ENCODE data around the gene EFL1. TPM values are rescaled to one million over a fixed set of nuclear protein-coding genes. Genes with fewer than 3 reads are reported as not detected.
"Not testable (repeated sequence)": the region's sequence is repeated elsewhere in the genome, so short reads cannot be mapped to it uniquely, and the experiment has no call there.

Gene EFL1
- total RNA-seq (1 to 10 TPM; 4.9 to 9.7 (median 7.4) TPM), polyA plus RNA-seq (1 to 10 TPM; 2.3 to 4.4 TPM)

DNA sequence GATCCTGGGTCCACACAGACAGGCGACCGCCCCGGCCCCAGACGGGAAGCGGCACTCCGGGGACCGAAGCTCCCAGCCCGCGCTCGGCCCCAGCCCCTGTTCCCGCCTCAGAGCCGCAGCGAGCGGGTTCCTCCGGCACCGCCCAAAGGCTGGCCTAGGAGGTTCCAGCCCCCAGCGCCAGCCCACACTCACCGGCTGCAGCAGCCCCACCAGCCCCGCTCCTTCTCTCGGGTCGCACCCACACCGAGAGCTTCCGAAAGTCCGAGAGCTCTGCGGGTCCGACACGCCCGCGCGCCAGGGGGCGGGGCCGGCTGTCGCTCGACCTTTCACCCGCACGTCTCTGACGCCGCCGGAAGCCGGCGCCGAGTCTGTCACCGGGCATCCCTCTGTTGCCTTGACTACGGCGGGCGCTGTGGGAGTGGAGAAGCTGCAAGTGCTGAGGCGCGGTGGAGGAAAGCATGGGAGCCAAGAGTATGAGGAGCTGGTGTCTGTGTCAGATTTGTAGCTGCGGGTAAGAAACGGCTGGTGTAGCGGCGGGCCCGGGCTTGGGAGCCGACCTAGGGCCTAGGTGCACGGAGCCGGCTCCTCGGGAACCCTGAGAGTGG lies at the start of gene EFL1, which contains the start of gene SAXO2:
Gene EFL1, minus strand, starts transcription at position 313 of the 605 bp plus-strand sequence. CDS start 956 bp downstream, outside the sequence.
Gene SAXO2, plus strand, starts transcription at position 397 of the 605 bp plus-strand sequence. Its CDS starts 62 bp downstream, at position 459.
- H3K4me3 ChIP-seq, result peak within 1 kb of the TSS; percentile 62 to 94 (median 80)
- peaks cover 0 to 8% (median 0%) of the 10 kb centered on the region in 3 donors for H3K36me3 ChIP-seq
- ATAC-seq (peak; percentile 96 to 99 (median 98)), FAIRE-seq (no peak), DNase-seq (peak; percentile 87 to 97 (median 92))
- peaks cover 7 to 9% (median 7%) of the 10 kb centered on the region in 3 donors for H3K4me1 ChIP-seq
- no peaks in the 10 kb centered on the region for H3K27me3 ChIP-seq
- H3K9me3 ChIP-seq, result no peaks in the 10 kb centered on the region
- TF ChIP-seq, protein P1, sequence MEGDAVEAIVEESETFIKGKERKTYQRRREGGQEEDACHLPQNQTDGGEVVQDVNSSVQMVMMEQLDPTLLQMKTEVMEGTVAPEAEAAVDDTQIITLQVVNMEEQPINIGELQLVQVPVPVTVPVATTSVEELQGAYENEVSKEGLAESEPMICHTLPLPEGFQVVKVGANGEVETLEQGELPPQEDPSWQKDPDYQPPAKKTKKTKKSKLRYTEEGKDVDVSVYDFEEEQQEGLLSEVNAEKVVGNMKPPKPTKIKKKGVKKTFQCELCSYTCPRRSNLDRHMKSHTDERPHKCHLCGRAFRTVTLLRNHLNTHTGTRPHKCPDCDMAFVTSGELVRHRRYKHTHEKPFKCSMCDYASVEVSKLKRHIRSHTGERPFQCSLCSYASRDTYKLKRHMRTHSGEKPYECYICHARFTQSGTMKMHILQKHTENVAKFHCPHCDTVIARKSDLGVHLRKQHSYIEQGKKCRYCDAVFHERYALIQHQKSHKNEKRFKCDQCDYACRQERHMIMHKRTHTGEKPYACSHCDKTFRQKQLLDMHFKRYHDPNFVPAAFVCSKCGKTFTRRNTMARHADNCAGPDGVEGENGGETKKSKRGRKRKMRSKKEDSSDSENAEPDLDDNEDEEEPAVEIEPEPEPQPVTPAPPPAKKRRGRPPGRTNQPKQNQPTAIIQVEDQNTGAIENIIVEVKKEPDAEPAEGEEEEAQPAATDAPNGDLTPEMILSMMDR (IDR thresholded peaks at IDR 0.05), result no peak
- intact Hi-C loops (cut with DNase I), result no loop called here
- WGBS, 2 donors, result 0% methylated on average over 45 to 57 of the region's 57 CpGs
- H3K27ac ChIP-seq, result peak within 1 kb of the TSS; percentile 66 to 79 (median 72)

DNA sequence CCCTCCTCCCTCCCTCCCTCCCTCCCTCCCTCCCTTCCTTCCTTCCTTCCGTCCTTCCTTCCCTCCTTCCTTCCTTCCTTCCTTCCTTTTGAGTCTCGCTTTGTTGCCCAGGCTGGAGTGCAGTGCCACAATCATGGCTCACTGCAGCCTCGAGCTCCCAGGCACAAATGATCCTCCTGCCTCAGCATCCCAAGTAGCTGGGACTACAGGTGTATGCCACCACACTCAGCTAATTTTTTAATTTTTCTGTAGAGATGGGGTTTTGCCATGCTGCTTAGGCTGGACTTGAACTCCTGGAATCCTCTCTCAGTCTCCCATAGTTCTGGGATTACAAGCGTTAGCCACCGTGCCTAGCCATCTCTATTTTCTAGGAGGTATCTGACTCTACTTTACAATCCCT lies 48.8 kb upstream of the EFL1 start:
- FAIRE-seq; H3K4me1 ChIP-seq; H3K36me3 ChIP-seq; ATAC-seq; H3K27ac ChIP-seq; H3K9me3 ChIP-seq; DNase-seq; H3K27me3 ChIP-seq; intact Hi-C loops (cut with DNase I); H3K4me3 ChIP-seq: not testable (repeated sequence)
- WGBS, 2 donors, result 75 to 83% methylated on average over 3 to 4 of the region's 5 CpGs

DNA sequence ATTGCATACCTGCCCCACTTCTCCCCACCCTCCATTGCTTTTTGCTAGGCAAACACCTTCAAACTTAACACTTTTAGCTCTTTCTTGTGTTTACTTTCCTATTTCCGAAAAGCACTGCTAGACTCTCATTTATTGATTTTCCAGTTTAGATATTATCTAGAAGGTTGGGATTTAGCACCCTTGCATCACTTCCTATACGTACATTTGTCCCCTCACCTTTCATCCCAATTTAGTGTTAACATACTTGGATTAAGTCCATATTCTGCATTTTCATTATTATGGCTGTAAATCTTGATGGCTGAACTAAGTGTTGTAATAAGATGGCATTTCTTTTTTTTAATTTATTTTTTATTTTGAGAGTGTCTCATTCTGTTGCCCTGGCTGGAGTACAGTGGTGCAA lies 47.3 kb upstream of the EFL1 start:
- DNase-seq (no peak), FAIRE-seq (no peak), ATAC-seq (no peak)
- 36 to 53% methylated on average over 2 of the region's 2 CpGs for WGBS, 2 donors
- Histone ChIP-seq H3K4me1 (no peaks in the 10 kb centered on the region), H3K27me3 (no peaks in the 10 kb centered on the region), H3K36me3 (no peaks in the 10 kb centered on the region), H3K27ac (no peak overlapping the region), H3K4me3 (no peak overlapping the region), H3K9me3 (no peaks in the 10 kb centered on the region)
- intact Hi-C loops (cut with DNase I), result no loop called here
- TF ChIP-seq, protein P1 (IDR thresholded peaks at IDR 0.05), result no peak

DNA sequence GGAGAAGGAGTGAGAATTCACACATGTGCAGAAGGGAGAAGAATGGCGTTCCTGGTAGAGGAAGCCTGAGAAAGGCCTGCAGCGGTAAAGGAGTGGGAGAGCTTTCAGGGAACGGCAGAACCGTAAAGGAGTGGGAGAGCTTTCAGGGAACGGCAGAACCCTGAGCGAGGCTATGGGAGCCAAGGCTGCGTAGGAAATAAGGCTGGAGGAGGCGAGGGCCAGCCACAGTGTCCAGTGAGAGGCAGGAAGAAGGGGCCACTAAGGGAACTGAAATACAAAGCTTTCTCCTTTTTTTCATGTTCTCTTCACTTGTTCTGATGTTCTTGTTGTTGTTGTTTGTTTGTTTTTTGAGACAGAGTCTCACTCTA lies 45.2 kb upstream of the EFL1 start:
- Histone ChIP-seq H3K4me1 (no peaks in the 10 kb centered on the region), H3K4me3 (no peak overlapping the region), H3K9me3 (no peaks in the 10 kb centered on the region), H3K36me3 (no peaks in the 10 kb centered on the region), H3K27me3 (no peaks in the 10 kb centered on the region), H3K27ac (no peak overlapping the region)
- DNase-seq (no peak), FAIRE-seq (no peak), ATAC-seq (no peak)
- intact Hi-C loops (cut with DNase I), result no loop called here
- 82 to 88% methylated on average over 8 of the region's 8 CpGs for WGBS, 2 donors
- TF ChIP-seq, protein P1 (IDR thresholded peaks at IDR 0.05), result no peak

DNA sequence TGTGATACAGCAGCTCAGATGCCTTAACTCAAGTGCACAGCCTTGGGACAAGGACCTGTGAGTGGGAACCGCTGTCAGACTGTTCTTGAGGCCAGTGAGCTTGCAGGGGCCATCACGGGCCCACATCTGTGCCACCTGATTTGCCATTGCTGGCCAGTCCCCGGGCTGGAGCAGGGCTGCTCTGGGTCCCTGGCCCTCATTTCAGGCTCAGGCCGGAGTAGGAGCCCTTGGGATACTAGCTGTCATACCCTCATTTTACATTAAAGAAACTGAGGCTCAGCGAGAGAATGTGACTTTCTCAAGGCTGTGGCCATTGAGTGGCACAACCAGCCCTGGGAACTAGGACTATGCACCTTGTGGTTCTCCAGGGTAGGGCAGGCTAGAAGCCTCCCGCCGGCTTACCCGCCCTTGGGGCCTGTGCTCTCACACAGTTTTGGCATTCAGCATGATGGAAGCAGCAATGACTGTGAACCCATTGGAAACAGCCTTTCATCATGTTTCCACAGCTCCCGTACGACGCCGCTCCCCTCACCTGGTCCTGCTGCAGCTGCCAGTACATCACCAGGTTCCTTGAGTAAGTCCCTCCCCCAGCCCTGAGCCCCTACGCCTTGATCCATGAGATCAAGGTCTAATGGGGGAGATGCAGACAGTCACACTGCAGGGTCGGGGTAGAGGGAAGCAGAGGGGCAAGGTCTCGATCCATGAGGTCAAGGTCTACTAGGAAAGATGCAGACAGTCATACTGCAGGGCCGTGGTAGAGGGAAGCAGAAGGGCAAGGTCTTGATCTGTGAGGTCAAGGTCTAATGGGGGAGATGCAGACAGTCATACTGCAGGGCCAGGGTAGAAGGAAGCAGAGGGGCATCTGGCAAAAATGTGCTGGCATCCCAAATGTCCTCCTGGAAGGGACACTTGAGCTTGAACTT lies 44.5 kb upstream of the EFL1 start:
- no peak for DNase-seq
- FAIRE-seq, result no peak
- Histone ChIP-seq H3K4me3 (no peak overlapping the region), H3K4me1 (no peaks in the 10 kb centered on the region), H3K36me3 (no peaks in the 10 kb centered on the region), H3K9me3 (no peaks in the 10 kb centered on the region), H3K27ac (no peak overlapping the region), H3K27me3 (no peaks in the 10 kb centered on the region)
- TF ChIP-seq, protein P1 (IDR thresholded peaks at IDR 0.05), result no peak
- WGBS, 2 donors, result 79 to 88% methylated on average over 16 of the region's 16 CpGs
- ATAC-seq, result no peak
- intact Hi-C loops (cut with DNase I), result no loop called here
